GM21619 (cell line): ENCODE results near the gene HSFX3.
"Not testable (repeated sequence)": the region's sequence is repeated elsewhere in the genome, so short reads cannot be mapped to it uniquely, and the experiment has no call there.

ENCODE experiments used
- ATAC-seq: cut with Tn5 transposase; IDR thresholded peaks from one replicate; pipeline ENCODE4 v1.9.1; 2021; ENCODE audit not compliant: unreplicated experiment

Gene HSFX3, protein sequence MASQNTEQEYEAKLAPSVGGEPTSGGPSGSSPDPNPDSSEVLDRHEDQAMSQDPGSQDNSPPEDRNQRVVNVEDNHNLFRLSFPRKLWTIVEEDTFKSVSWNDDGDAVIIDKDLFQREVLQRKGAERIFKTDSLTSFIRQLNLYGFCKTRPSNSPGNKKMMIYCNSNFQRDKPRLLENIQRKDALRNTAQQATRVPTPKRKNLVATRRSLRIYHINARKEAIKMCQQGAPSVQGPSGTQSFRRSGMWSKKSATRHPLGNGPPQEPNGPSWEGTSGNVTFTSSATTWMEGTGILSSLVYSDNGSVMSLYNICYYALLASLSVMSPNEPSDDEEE

DNA sequence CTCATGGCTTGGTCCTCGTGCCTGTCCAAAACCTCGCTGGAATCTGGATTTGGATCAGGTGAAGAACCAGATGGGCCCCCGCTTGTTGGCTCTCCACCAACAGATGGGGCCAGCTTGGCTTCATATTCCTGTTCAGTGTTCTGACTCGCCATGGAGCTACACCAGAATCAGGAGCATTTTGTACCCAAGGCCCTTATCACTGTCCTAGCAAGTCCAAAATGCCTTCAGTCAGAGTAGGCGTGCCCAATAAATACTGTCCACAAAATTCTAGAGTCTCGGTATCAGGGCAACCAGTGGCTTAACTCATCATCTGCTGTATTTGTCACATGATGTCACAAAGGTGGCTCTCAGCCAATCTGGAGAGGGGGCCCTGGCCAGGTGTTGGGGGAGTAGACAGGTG, at the start of gene HSFX3:
Gene HSFX3 (minus strand): TSS at position 224 of the 400 bp plus-strand sequence. CDS start 72 bp downstream, at position 152.
- ATAC-seq = not testable (repeated sequence)

DNA sequence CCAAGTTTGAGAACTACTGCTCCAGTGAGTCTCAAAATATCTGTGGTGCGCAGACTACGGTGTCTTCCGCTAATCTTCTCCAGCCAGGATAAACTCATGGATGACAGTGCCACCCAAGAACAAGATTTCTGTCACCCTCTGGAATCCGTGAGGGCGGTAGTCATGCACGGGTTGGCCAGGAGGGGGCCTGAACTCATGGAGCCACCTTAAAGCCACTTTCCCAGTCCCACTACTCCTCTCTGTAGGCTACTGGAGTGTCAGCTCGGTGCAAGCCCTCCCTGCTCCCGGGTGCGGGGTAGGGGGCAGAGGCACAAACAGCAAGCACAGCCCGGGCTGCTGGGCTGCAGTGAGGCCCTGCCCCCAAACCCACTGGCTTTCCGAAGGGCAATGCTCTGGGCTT, 48.9 kb upstream of the HSFX3 start:
- ATAC-seq = not testable (repeated sequence)

GRCh38 chrX:149595943-149596342, 46.2 kb upstream of the HSFX3 start:
- ATAC-seq = not testable (repeated sequence)

DNA sequence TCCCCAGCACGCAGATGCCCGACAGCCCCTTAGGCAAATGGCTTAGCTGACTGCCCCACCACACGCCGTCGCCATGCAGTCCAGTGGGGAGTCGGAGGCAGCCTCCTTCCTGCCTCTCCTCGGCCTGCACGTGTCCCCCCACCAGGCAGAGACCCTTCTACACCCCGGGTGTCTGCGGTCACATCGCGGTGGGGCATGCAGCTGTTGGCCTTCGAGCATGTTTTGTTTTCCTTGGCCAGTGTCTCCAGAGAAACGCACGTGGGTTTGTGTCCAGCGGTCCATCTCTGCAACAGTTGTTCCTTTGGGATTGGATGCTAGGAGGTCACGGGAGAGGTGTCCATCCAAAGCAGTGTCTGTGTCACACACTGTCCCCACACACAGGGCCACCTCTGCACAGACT, 45.5 kb upstream of the HSFX3 start, which contains the start of gene HSFX2:
Gene HSFX2 (minus strand): TSS at position 101 of the 400 bp plus-strand sequence. CDS start 614 bp downstream, outside the sequence.
- not testable (repeated sequence) for ATAC-seq

DNA sequence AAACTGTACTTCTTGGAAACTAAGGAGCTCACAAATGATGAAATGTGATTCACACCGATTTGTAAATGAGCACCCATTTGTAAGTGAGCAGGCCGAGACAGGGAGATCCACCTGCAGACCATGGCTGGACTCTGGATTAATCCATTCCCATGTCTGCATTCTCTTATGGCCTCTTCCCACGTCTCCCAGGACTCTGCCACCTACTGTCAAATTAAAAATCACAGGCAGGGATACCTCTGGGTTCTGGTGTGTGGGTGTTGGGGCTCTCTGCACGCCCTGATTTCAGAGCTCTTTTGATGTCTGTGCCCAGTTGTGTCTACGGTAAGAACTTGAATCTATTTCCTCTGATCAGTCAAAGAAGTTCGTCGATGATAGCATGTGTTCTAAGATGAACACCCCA, 41.3 kb upstream of the HSFX3 start:
- not testable (repeated sequence) for ATAC-seq

GRCh38 chrX:149587359-149587758, 37.6 kb upstream of the HSFX3 start, which contains the start of gene MAGEA9B:
Gene MAGEA9B (minus strand): TSS chrX:149587459. CDS start chrX:149583179, 4,280 bp downstream.
- not testable (repeated sequence) for ATAC-seq

- not testable (repeated sequence) for ATAC-seq
Measured at GRCh38 chrX:149585631-149586030, 35.9 kb upstream of the HSFX3 start.

DNA sequence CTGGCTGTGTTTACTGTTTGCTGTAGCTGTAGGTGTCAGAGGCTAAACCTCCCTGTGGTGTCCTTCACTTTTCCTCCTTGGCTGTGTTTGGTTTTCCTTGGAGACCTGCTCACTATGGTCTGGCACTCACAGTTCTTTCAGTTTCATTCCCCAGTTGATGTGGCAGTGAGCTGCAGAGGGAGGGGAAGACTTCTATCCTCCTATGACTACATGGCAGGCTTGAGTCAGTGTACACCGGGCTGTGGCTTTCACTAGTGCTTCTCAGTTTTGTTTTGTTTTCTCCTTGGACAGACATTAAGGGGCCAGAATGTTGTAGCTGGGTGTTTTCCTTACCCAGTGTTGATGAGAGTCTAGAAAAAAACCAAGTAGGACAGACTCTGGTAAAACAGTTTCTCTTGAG, 23.7 kb upstream of the HSFX3 start:
- ATAC-seq = peak; percentile 99

DNA sequence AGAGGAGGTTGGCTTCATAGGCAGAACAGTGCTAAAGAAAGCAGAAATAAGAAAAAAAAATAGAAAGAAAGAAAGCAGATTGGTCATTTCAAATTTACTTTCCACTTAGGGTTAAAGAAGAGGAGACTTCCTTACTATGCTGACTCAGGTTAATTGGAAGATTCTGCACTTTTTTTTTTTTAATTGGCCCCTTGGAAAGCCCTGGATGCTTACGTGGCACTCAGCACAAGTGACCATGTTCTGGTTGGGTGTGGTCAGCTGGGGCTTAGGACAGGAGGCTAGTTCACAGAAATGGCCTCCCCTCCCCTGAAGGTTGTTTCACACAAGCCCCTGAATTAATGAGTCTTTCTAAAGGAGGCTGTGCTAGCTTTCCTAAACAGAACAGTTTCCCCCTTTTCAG, 23.0 kb upstream of the HSFX3 start:
- ATAC-seq = no peak

DNA sequence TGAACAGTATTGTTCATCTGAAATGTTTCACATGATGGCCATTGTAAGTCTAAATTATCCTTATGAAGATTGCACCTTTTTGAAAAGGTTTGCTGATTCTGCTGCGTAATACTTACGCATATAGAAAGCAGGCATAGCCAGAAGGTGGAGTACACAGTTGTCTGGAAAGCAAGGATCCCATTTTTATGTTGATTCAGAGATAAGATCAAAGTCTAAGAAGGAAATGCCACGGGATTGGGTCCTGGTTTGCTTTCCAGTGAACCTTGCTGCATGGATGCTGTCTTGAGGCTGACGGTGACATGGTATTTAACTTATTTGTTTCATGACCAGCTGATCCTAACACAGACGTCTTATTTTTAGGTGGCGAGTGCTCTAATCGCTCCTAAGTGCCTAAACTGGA, 22.0 kb upstream of the HSFX3 start:
- no peak for ATAC-seq

GRCh38 chrX:149570668-149571067, 20.9 kb upstream of the HSFX3 start:
- no peak for ATAC-seq

- no peak for ATAC-seq
Measured at GRCh38 chrX:149569770-149570169, 20.0 kb upstream of the HSFX3 start.

- ATAC-seq = no peak
Measured at GRCh38 chrX:149568701-149569296, 19.1 kb upstream of the HSFX3 start.

DNA sequence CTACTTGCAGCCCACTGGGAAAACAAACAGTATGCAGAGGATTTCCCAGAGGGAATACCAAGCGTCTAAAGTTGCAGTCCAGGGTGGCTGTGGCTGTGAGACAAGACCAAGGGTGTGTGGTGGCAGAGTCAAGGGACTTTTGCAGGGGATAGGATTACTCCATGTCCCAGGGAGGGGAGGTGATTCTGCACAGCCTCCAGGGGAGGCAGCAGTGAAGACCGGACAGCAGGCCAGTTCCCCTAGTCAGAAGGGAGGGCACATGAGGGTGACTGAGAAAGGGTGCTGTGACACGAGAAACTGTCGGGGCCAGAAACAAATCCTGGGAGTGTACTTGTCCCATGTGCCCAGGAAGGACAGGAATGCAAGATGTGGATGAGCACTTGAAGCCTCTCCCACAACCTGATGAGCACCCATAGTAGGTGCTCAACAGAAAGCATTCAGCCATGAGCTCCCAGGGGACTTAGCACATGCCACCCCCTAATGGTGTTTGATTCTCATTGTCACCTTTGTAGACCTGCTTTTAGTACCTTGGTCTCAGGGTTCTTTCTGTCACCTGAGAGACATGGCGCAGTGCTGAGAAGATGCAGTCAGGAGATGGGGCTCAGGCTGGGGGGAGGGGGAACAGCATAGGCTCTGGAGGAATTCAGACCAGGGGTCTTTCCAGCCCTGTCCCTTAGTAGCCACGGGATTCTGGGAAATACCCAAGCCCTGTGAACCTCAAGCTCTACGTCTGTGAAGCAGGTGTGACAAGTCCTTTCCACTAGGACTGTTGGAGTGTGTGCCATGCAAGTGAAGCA, 18.1 kb upstream of the HSFX3 start:
- ATAC-seq = no peak

- no peak for ATAC-seq
Measured at GRCh38 chrX:149563359-149563758, 13.6 kb upstream of the HSFX3 start.

DNA sequence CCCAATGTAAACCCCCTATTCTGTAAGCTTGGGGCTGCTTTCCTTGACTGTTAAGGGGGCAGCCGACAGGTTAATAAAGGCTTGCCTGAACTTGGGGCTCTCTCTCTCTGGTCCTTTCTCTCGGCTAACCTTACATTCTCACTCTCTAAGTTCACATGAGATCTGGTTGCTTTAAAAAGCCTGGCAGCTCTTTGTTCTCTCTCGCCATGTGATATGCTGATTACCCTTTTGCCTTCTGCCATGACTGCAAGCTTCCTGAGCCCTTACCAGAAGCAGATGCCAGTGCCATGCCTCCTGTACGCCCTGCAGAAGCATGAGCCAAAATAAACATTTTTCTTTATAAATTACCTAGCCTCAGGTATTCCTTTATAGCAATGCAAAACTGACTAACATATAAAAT, 5.5 kb upstream of the HSFX3 start:
- ATAC-seq = not testable (repeated sequence)

GRCh38 chrX:149551939-149552248, 2.2 kb upstream of the HSFX3 start:
- ATAC-seq = not testable (repeated sequence)

DNA sequence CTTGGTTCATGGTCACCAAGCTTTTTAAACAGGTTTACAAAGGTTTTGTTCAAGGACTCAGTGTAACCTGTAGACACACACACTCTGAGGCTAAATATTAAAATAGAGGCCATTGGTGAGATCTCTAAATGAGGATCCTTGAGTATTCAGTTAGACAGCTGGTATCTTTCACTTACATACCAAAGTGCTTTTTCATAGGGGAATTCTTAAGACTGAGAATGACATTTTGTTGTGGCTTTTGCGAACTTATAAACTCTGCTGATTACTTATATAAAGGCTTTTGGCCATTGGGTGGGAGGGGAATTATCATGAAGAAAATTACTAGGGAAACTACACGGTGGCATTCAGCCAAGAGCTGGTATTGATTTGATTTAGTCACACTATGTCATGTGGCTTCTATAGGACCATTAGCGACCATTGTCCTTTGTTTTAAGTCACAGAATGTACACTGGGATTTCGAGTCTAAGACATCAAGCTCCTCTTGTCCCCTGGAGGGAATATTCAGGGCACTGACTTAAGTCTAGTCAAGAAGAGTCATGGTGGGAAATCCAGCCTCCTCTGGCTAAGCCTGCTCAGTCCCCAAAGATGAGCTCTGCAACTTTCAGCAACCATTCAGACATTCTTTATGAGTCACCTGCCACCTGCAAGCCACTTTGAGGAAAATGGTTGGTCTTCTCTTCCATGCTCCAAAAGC, 1.7 kb upstream of the HSFX3 start:
- not testable (repeated sequence) for ATAC-seq

DNA sequence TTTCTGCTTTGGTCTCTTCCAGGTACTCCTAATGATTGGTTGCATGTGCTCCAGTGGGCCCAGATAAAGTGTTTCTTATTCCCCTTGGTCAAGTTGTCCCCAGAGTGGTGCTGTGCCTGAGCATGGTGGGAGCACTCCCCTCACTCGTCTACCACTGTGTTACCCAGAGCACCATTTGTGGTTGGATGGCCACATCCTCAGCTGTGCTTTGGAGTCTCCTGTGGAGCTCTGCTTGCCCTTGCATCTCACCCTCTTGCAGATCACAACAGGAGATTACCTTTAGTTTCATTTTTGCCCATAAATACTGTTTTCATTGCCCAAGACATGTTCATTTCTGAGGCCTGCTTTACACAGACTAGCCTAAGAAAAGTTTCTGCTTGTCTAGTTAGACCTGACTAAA, 730 bp upstream of the HSFX3 start:
- not testable (repeated sequence) for ATAC-seq

- ATAC-seq = not testable (repeated sequence)
Measured at GRCh38 chrX:149547782-149548181, 1.9 kb downstream of the HSFX3 start.

DNA sequence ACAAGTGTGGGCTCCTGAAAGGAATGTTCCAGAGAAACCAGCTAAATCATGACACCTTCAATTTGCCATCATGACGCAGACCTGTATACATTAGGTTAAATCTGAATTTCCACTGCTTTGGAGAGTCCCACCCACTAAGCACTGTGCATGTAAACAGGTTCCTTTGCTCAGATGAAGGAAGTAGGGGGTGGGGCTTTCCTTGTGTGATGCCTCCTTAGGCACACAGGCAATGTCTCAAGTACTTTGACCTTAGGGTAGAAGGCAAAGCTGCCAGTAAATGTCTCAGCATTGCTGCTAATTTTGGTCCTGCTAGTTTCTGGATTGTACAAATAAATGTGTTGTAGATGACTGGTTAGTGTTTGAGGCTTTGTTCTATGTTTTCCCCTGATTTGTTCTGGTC, 2.8 kb downstream of the HSFX3 start:
- ATAC-seq = not testable (repeated sequence)
